Spleen (tissue), 7 donors: Measurements from ENCODE around the gene MAD2L2.

Experiments
- POLR2A ChIP-seq, 3 donors: fragments of 450-650 bp; IDR thresholded peaks; one replicate each; pipeline ENCODE4 v1.5.1; 2017; ENCODE audit warnings: antibody characterized with exemption in 3 of 3, mild to moderate bottlenecking in 1 of 3
- POLR2AphosphoS5 ChIP-seq, 3 donors: sonication (generic); formaldehyde crosslinking; IDR thresholded peaks; one replicate each; pipeline ENCODE4 v1.5.1; 2017; ENCODE audit warnings: antibody characterized with exemption in 3 of 3
- TF ChIP-seq, protein P1 (sequence below), 11 experiments: fragments of 200-600 bp in 7 of 11; fragments of 450-650 bp in 4 of 11; sonication (generic) in 4 of 11; IDR thresholded peaks in 8 of 11; conservative IDR thresholded peaks in 3 of 11; 1 replicate in 7 of 11; 2 replicates in 4 of 11; pipeline versions ENCODE4 v1.4.0 to v1.8.0; 2016 to 2021; ENCODE audit warnings: antibody characterized with exemption in 11 of 11, inconsistent platforms in 4 of 11, mild to moderate bottlenecking in 1 of 11
- donor health status: DM: no; HTN: no; CAD: no; lungs with moderate emphysema.
- donor health status: DM: no; HTN: no; CAD: no.
- donor health status: DM: no; HTN: no; CAD: no.

DNA sequence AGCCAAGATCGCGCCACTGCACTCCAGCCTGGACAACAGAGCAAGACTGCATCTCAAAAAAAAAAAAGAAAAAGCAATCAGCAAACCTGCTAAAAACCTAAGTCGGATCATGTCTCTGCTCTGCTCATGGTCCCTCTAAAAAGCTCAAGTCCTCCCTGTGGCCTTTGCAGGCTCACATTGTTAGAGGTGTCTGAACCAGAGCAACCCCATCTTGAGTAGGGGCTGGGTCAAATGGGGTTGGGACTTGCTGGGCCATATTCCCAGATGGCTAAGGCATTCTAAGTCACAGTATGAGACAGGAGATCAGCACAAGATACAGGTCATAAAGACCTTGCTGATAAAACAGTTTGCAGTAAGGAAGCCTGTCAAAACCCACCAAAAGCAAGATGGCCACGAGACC lies 7.6 kb upstream of the MAD2L2 start:
- TF ChIP-seq POLR2A (IDR thresholded peaks at IDR 0.05) (no peak), POLR2AphosphoS5 (IDR thresholded peaks at IDR 0.05) (no peak)
- TF ChIP-seq, protein P1, sequence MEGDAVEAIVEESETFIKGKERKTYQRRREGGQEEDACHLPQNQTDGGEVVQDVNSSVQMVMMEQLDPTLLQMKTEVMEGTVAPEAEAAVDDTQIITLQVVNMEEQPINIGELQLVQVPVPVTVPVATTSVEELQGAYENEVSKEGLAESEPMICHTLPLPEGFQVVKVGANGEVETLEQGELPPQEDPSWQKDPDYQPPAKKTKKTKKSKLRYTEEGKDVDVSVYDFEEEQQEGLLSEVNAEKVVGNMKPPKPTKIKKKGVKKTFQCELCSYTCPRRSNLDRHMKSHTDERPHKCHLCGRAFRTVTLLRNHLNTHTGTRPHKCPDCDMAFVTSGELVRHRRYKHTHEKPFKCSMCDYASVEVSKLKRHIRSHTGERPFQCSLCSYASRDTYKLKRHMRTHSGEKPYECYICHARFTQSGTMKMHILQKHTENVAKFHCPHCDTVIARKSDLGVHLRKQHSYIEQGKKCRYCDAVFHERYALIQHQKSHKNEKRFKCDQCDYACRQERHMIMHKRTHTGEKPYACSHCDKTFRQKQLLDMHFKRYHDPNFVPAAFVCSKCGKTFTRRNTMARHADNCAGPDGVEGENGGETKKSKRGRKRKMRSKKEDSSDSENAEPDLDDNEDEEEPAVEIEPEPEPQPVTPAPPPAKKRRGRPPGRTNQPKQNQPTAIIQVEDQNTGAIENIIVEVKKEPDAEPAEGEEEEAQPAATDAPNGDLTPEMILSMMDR (IDR thresholded peaks at IDR 0.05 in 8 of 11, conservative IDR thresholded peaks at IDR 0.05 in 3 of 11) = no peak
